Retina (tissue), 1 donor: Measurements from ENCODE around the gene AKR1C1.
"Not testable (repeated sequence)": the region's sequence is repeated elsewhere in the genome, so short reads cannot be mapped to it uniquely, and the experiment has no call there.

Experiments
- DNase-seq: peaks from one replicate; pipeline ENCODE4 v3.0.0-alpha.2; 2016

Gene AKR1C1

GRCh38 chr10:4962876-4963814 is at the start of gene AKR1C1:
Gene AKR1C1 (plus strand): TSS chr10:4963415. CDS start chr10:4963445, 30 bp downstream.
- DNase-seq = peak; percentile 57

- DNase-seq = no peak
Measured at GRCh38 chr10:4914213-4914850, 48.9 kb upstream of the AKR1C1 start.

- no peak for DNase-seq
Measured at GRCh38 chr10:4916086-4916716, 47.0 kb upstream of the AKR1C1 start.

GRCh38 chr10:4918236-4918635 is 45.0 kb upstream of the AKR1C1 start:
- no peak for DNase-seq

GRCh38 chr10:4924482-4924881 is 38.7 kb upstream of the AKR1C1 start:
- DNase-seq = not testable (repeated sequence)

GRCh38 chr10:4926400-4926799 is 36.8 kb upstream of the AKR1C1 start:
- no peak for DNase-seq

GRCh38 chr10:4931587-4931986 is 31.6 kb upstream of the AKR1C1 start:
- no peak for DNase-seq

GRCh38 chr10:4934391-4934987 is 28.7 kb upstream of the AKR1C1 start:
- DNase-seq = no peak

- no peak for DNase-seq
Measured at GRCh38 chr10:4937346-4937745, 25.9 kb upstream of the AKR1C1 start.

GRCh38 chr10:4939224-4940072 is 23.8 kb upstream of the AKR1C1 start:
- no peak for DNase-seq

- DNase-seq = not testable (repeated sequence)
Measured at GRCh38 chr10:4940073-4940428, 23.2 kb upstream of the AKR1C1 start.

- not testable (repeated sequence) for DNase-seq
Measured at GRCh38 chr10:4940909-4941308, 22.3 kb upstream of the AKR1C1 start.

- DNase-seq = no peak
Measured at GRCh38 chr10:4941540-4942330, 21.5 kb upstream of the AKR1C1 start.

GRCh38 chr10:4942931-4943330 is 20.3 kb upstream of the AKR1C1 start:
- DNase-seq = not testable (repeated sequence)

GRCh38 chr10:4943416-4943815 is 19.8 kb upstream of the AKR1C1 start:
- not testable (repeated sequence) for DNase-seq

- no peak for DNase-seq
Measured at GRCh38 chr10:4943821-4944220, 19.4 kb upstream of the AKR1C1 start.

GRCh38 chr10:4944841-4945240 is 18.4 kb upstream of the AKR1C1 start:
- no peak for DNase-seq

GRCh38 chr10:4945766-4946717 is 17.2 kb upstream of the AKR1C1 start:
- DNase-seq = no peak

- DNase-seq = no peak
Measured at GRCh38 chr10:4947039-4947634, 16.1 kb upstream of the AKR1C1 start.
